ENCODE measurements around the gene KIAA0513.

The KIAA0513 gene

GRCh38 chr16:85133290-85133599, 105.7 kb downstream of the KIAA0513 start:
- no peak for TF ChIP-seq CTCF (IDR thresholded peaks at IDR 0.05; ENCODE audit: low read length, missing control alignments)
- no peak overlapping the region for H3K4me3 ChIP-seq (replicated peaks; ENCODE audit: low read depth, low read length)
- no peak for DNase-seq (ENCODE audit: low read depth)

GRCh38 chr16:85134076-85134788, 106.6 kb downstream of the KIAA0513 start:
- no peak overlapping the region for H3K4me3 ChIP-seq (replicated peaks; ENCODE audit: low read depth, low read length)
- DNase-seq (ENCODE audit: low read depth): no peak
- no peak for TF ChIP-seq CTCF (IDR thresholded peaks at IDR 0.05; ENCODE audit: low read length, missing control alignments)

GRCh38 chr16:85134789-85135142, 107.2 kb downstream of the KIAA0513 start:
- DNase-seq (ENCODE audit: low read depth): no peak
- no peak for TF ChIP-seq CTCF (IDR thresholded peaks at IDR 0.05; ENCODE audit: low read length, missing control alignments)

GRCh38 chr16:85136213-85136701, 108.7 kb downstream of the KIAA0513 start:
- no peak overlapping the region for H3K4me3 ChIP-seq (replicated peaks; ENCODE audit: low read depth, low read length)
- no peak for DNase-seq (ENCODE audit: low read depth)
- TF ChIP-seq CTCF (IDR thresholded peaks at IDR 0.05; ENCODE audit: low read length, missing control alignments): no peak

More at GRCh38 chr16:85134789-85135142, 107.2 kb downstream of the KIAA0513 start:
- H3K4me3 ChIP-seq (replicated peaks; ENCODE audit: low read depth, low read length): no peak overlapping the region

- no peak for TF ChIP-seq CTCF (IDR thresholded peaks at IDR 0.05; ENCODE audit: low read length, missing control alignments)
- peak overlapping the region; percentile 19 for H3K4me3 ChIP-seq (replicated peaks; ENCODE audit: low read depth, low read length)
- peak; percentile 66 for DNase-seq (ENCODE audit: low read depth)
Measured at GRCh38 chr16:85136702-85137322, 109.2 kb downstream of the KIAA0513 start.

- TF ChIP-seq CTCF (IDR thresholded peaks at IDR 0.05; ENCODE audit: low read length, missing control alignments): no peak
- peak; percentile 95 for DNase-seq (ENCODE audit: low read depth)
- peak overlapping the region; percentile 34 for H3K4me3 ChIP-seq (replicated peaks; ENCODE audit: low read depth, low read length)
Measured at GRCh38 chr16:85137323-85138072, 109.9 kb downstream of the KIAA0513 start.

Data from fibroblast of pulmonary artery (primary cell).